Renal cortical epithelial cell (primary cell): ENCODE measurements around the gene CRACDL. TPM values are rescaled to one million over a fixed set of nuclear protein-coding genes. Genes with fewer than 3 reads are reported as not detected.
A peak's percentile ranks its signal among the peaks of the same experiment; 100 is the strongest.
"Not testable (repeated sequence)": the region's sequence is repeated elsewhere in the genome, so short reads cannot be mapped to it uniquely, and the experiment has no call there.

Experiments used
- DNase-seq: peaks from one replicate; pipeline ENCODE4 v3.0.0-alpha.2; 2011; ENCODE audit warnings: low read depth
- total RNA-seq: library from RNA; depleted of rRNA; stranded (reverse); fragments of >200 nt; gene quantifications from 2 replicates; pipeline ENCODE4 v1.2.3, GENCODE V29; 2014

CRACDL gene
- total RNA-seq, 1 donor from 2014 or later = 6.3 TPM

GRCh38 chr2:98776136-98776535, 159.9 kb downstream of the CRACDL start:
- no peak for DNase-seq

GRCh38 chr2:98775146-98775986, 160.7 kb downstream of the CRACDL start:
- DNase-seq = no peak

GRCh38 chr2:98773907-98774306, 162.1 kb downstream of the CRACDL start:
- DNase-seq = no peak

GRCh38 chr2:98773169-98773568, 162.9 kb downstream of the CRACDL start:
- DNase-seq = peak; percentile 35

- DNase-seq = no peak
Observed at GRCh38 chr2:98772536-98772935, 163.5 kb downstream of the CRACDL start.

GRCh38 chr2:98771721-98772524, 164.1 kb downstream of the CRACDL start:
- no peak for DNase-seq

- no peak for DNase-seq
Observed at GRCh38 chr2:98771264-98771663, 164.8 kb downstream of the CRACDL start.

- no peak for DNase-seq
Observed at GRCh38 chr2:98769784-98770183, 166.2 kb downstream of the CRACDL start.

GRCh38 chr2:98769114-98769476, 166.9 kb downstream of the CRACDL start:
- DNase-seq = no peak

GRCh38 chr2:98768384-98769113, 167.5 kb downstream of the CRACDL start:
- DNase-seq = peak; percentile 61

- peak; percentile 36 for DNase-seq
Observed at GRCh38 chr2:98764499-98764898, 171.5 kb downstream of the CRACDL start.

GRCh38 chr2:98763209-98763951, 172.6 kb downstream of the CRACDL start:
- no peak for DNase-seq

GRCh38 chr2:98761909-98762308, 174.1 kb downstream of the CRACDL start:
- no peak for DNase-seq

- DNase-seq = no peak
Observed at GRCh38 chr2:98761267-98761781, 174.7 kb downstream of the CRACDL start.

- DNase-seq = no peak
Observed at GRCh38 chr2:98759827-98760625, 176.0 kb downstream of the CRACDL start.

GRCh38 chr2:98759338-98759737, 176.7 kb downstream of the CRACDL start:
- DNase-seq = no peak

GRCh38 chr2:98757904-98758421, 178.1 kb downstream of the CRACDL start:
- peak; percentile 97 for DNase-seq

- DNase-seq = no peak
Observed at GRCh38 chr2:98753801-98754200, 182.2 kb downstream of the CRACDL start.

GRCh38 chr2:98752711-98753110, 183.3 kb downstream of the CRACDL start:
- not testable (repeated sequence) for DNase-seq

- no peak for DNase-seq
Observed at GRCh38 chr2:98751748-98752147, 184.3 kb downstream of the CRACDL start.
